ENCODE results near the gene PRAMEF6.
"Not testable (repeated sequence)": the region's sequence is repeated elsewhere in the genome, so short reads cannot be mapped to it uniquely, and the experiment has no call there.

GRCh38 chr1:12947480-12947879 lies at the start of gene PRAMEF6:
- TF ChIP-seq, protein P1, sequence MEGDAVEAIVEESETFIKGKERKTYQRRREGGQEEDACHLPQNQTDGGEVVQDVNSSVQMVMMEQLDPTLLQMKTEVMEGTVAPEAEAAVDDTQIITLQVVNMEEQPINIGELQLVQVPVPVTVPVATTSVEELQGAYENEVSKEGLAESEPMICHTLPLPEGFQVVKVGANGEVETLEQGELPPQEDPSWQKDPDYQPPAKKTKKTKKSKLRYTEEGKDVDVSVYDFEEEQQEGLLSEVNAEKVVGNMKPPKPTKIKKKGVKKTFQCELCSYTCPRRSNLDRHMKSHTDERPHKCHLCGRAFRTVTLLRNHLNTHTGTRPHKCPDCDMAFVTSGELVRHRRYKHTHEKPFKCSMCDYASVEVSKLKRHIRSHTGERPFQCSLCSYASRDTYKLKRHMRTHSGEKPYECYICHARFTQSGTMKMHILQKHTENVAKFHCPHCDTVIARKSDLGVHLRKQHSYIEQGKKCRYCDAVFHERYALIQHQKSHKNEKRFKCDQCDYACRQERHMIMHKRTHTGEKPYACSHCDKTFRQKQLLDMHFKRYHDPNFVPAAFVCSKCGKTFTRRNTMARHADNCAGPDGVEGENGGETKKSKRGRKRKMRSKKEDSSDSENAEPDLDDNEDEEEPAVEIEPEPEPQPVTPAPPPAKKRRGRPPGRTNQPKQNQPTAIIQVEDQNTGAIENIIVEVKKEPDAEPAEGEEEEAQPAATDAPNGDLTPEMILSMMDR (IDR thresholded peaks at IDR 0.05; ENCODE audit: low read depth, low read length, missing input control), result not testable (repeated sequence)
- TF ChIP-seq ZBTB33 (IDR thresholded peaks at IDR 0.05); NR2F2 (IDR thresholded peaks at IDR 0.05); TAF1 (conservative IDR thresholded peaks at IDR 0.05); MAX (IDR thresholded peaks at IDR 0.05): not testable (repeated sequence)

Measured in liver (tissue), 3 donors.